Head of caudate nucleus (tissue), 42 donors: Measurements from ENCODE around the gene LRP3.

ENCODE experiments used
- DNase-seq, 42 donors: peaks; one replicate each; pipeline versions ENCODE4 v3.0.0 to v3.0.0-alpha.2; 2020 to 2021; ENCODE audit warnings: mixed read lengths in 7 of 42
- intact Hi-C: fragments of 100-400 bp; cut with DNase I; formaldehyde crosslinking; loops from one replicate; pipeline ENCODE4 v1.15.0; 2022

Gene LRP3

GRCh38 chr19:33242911-33243310, 48.8 kb downstream of the LRP3 start:
- intact Hi-C loops = no loop called here
- DNase-seq = no peak

GRCh38 chr19:33245948-33246708, 52.0 kb downstream of the LRP3 start:
- intact Hi-C loops = no loop called here
- DNase-seq = no peak

GRCh38 chr19:33246709-33247440, 52.7 kb downstream of the LRP3 start:
- intact Hi-C loops = no loop called here
- no peak for DNase-seq

- DNase-seq = no peak
- intact Hi-C loops = no loop called here
Measured at GRCh38 chr19:33247441-33247819, 53.3 kb downstream of the LRP3 start.

- no peak for DNase-seq
- intact Hi-C loops = no loop called here
Measured at GRCh38 chr19:33248104-33248503, 54.0 kb downstream of the LRP3 start.

- DNase-seq = no peak
- intact Hi-C loops = no loop called here
Measured at GRCh38 chr19:33248553-33248953, 54.4 kb downstream of the LRP3 start.

GRCh38 chr19:33248954-33249613, 55.0 kb downstream of the LRP3 start:
- no peak for DNase-seq

GRCh38 chr19:33249740-33250366, 55.7 kb downstream of the LRP3 start:
- intact Hi-C loops = no loop called here
- DNase-seq = no peak

More at GRCh38 chr19:33248954-33249613, 55.0 kb downstream of the LRP3 start:
- intact Hi-C loops = no loop called here

GRCh38 chr19:33250500-33250899, 56.4 kb downstream of the LRP3 start:
- DNase-seq = no peak
- intact Hi-C loops = no loop called here

GRCh38 chr19:33251076-33251475, 56.9 kb downstream of the LRP3 start:
- DNase-seq = no peak
- intact Hi-C loops = no loop called here

GRCh38 chr19:33251526-33252090, 57.5 kb downstream of the LRP3 start:
- no peak for DNase-seq
- intact Hi-C loops = no loop called here

- intact Hi-C loops = no loop called here
- no peak for DNase-seq
Measured at GRCh38 chr19:33252418-33252962, 58.4 kb downstream of the LRP3 start.

- intact Hi-C loops = no loop called here
- DNase-seq = peak in 9 of 42 donors; percentile 18 to 58 (median 35)
Measured at GRCh38 chr19:33252971-33253370, 58.8 kb downstream of the LRP3 start.

- DNase-seq = no peak
- intact Hi-C loops = no loop called here
Measured at GRCh38 chr19:33254245-33254824, 60.2 kb downstream of the LRP3 start.

- no peak for DNase-seq
- intact Hi-C loops = no loop called here
Measured at GRCh38 chr19:33255781-33256180, 61.7 kb downstream of the LRP3 start.

GRCh38 chr19:33256261-33256660, 62.1 kb downstream of the LRP3 start:
- DNase-seq = peak in 1 of 42 donors; percentile 58
- intact Hi-C loops = no loop called here

- intact Hi-C loops = no loop called here
- no peak for DNase-seq
Measured at GRCh38 chr19:33257828-33258227, 63.7 kb downstream of the LRP3 start.
